A673 (cell line): ENCODE results near the gene SDR42E1. TPM values are rescaled to one million over a fixed set of nuclear protein-coding genes. Genes with fewer than 3 reads are reported as not detected.

Experiments used
- BruUV-seq: library from RNA; stranded (reverse); fragments of 400-500 nt; replicated peaks from 2 replicates; lab custom pipeline; 2021; lab: Mats Ljungman, UMichigan
- CTCF ChIA-PET: fragments of 300-600 bp; sonication (Branson Sonifier 250); formaldehyde crosslinking; loops from one replicate; lab custom pipeline; 2022; ENCODE audit warnings: antibody characterized with exemption; lab: Charles Lee
- POLR2A ChIA-PET: fragments of 300-600 bp; sonication (Branson Sonifier 250); formaldehyde crosslinking; loops from one replicate; lab custom pipeline; 2022; ENCODE audit warnings: antibody characterized with exemption; ENCODE audit not compliant: low non-redundant PET; lab: Charles Lee
- DNase-seq: peaks from one replicate; pipeline ENCODE4 v3.0.0-alpha.2; 2015; ENCODE audit warnings: low spot score
- H3K27ac ChIP-seq: fragments of 200-600 bp; sonication (generic); 2 replicates; pipeline ENCODE4 v1.5.1; 2016; ENCODE audit warnings: mixed run types, low read depth, mild to moderate bottlenecking, mixed read lengths, antibody characterized with exemption, low read length; ENCODE audit not compliant: poor library complexity, severe bottlenecking
- H3K27me3 ChIP-seq: fragments of 200-600 bp; sonication (generic); replicated peaks from 2 replicates; pipeline ENCODE4 v1.6.1; 2017; ENCODE audit warnings: mixed run types, low read depth, mild to moderate bottlenecking, mixed read lengths, antibody characterized with exemption, low read length; ENCODE audit not compliant: insufficient read depth, poor library complexity
- H3K36me3 ChIP-seq: fragments of 200-600 bp; sonication (generic); 2 replicates; pipeline ENCODE4 v1.6.1; 2016; ENCODE audit warnings: mixed run types, mild to moderate bottlenecking, mixed read lengths, antibody characterized with exemption, low read length; ENCODE audit not compliant: insufficient read depth, poor library complexity, severe bottlenecking
- H3K4me1 ChIP-seq: fragments of 200-600 bp; sonication (generic); 2 replicates; pipeline ENCODE4 v1.6.1; 2017; ENCODE audit warnings: mixed run types, mild to moderate bottlenecking, mixed read lengths, antibody characterized with exemption, low read length; ENCODE audit not compliant: insufficient read depth, poor library complexity, severe bottlenecking
- H3K4me3 ChIP-seq: fragments of 200-600 bp; sonication (generic); 2 replicates; pipeline ENCODE4 v1.5.1; 2016; ENCODE audit warnings: low read depth, mixed run types, mild to moderate bottlenecking, mixed read lengths, low read length; ENCODE audit not compliant: poor library complexity, severe bottlenecking
- H3K9me3 ChIP-seq: fragments of 200-600 bp; sonication (generic); 2 replicates; pipeline ENCODE4 v1.6.1; 2016; ENCODE audit warnings: mixed run types, low read depth, mild to moderate bottlenecking, mixed read lengths, antibody characterized with exemption, low read length; ENCODE audit not compliant: poor library complexity, severe bottlenecking
- EZH2 ChIP-seq: fragments of 200-600 bp; sonication (generic); IDR thresholded peaks from 2 replicates; pipeline ENCODE4 v1.6.1; 2017; ENCODE audit warnings: borderline replicate concordance, low read depth, mild to moderate bottlenecking, mixed read lengths, antibody characterized with exemption, low read length; ENCODE audit not compliant: poor library complexity, severe bottlenecking
- intact Hi-C: fragments of 100-400 bp; cut with micrococcal nuclease; formaldehyde crosslinking; loops from one replicate; pipeline ENCODE4 v1.10.0; 2022; ENCODE audit not compliant: unreplicated experiment
- total RNA-seq: library from RNA; stranded (reverse); gene quantifications from 2 replicates; pipeline ENCODE4 v1.2.3, GENCODE V29; 2021
- TF ChIP-seq, protein P1 (sequence below): fragments of 300-800, 200-600 bp; sonication (generic); conservative IDR thresholded peaks from 2 replicates; pipeline ENCODE4 v1.5.1; 2017; ENCODE audit warnings: low read depth, mild to moderate bottlenecking, antibody characterized with exemption, low read length, moderate library complexity, mixed read lengths

The SDR42E1 gene
- total RNA-seq, 1 experiment from 2014 or later: not detected

DNA sequence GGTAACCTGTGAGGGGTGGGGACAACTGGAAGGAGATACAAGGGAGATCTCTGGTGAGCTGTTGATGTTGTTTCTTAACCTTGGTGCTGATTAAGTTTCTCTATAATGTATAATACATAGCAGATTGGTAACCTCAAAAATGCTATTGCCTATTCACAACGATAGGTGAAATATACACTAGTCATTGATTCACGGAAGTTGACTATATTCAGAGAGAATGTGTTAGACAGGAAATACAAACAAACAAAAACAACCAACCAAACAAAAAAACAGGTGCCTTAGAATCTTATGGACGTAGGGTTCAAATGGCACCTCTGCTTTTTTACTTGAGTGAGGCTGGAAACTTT is 45.3 kb upstream of the SDR42E1 start:
- intact Hi-C loops: no loop called here
- no peak overlapping the region for H3K27ac ChIP-seq
- ChIA-PET POLR2A (no interaction called here), CTCF (no interaction called here)
- no peaks in the 10 kb centered on the region for H3K9me3 ChIP-seq
- H3K36me3 ChIP-seq: no peaks in the 10 kb centered on the region
- no peak overlapping the region for H3K4me3 ChIP-seq
- TF ChIP-seq EZH2: no peak
- TF ChIP-seq, protein P1, sequence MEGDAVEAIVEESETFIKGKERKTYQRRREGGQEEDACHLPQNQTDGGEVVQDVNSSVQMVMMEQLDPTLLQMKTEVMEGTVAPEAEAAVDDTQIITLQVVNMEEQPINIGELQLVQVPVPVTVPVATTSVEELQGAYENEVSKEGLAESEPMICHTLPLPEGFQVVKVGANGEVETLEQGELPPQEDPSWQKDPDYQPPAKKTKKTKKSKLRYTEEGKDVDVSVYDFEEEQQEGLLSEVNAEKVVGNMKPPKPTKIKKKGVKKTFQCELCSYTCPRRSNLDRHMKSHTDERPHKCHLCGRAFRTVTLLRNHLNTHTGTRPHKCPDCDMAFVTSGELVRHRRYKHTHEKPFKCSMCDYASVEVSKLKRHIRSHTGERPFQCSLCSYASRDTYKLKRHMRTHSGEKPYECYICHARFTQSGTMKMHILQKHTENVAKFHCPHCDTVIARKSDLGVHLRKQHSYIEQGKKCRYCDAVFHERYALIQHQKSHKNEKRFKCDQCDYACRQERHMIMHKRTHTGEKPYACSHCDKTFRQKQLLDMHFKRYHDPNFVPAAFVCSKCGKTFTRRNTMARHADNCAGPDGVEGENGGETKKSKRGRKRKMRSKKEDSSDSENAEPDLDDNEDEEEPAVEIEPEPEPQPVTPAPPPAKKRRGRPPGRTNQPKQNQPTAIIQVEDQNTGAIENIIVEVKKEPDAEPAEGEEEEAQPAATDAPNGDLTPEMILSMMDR: no peak
- peaks cover 3% of the 10 kb centered on the region for H3K27me3 ChIP-seq
- no TSS peak for BruUV-seq
- H3K4me1 ChIP-seq: no peaks in the 10 kb centered on the region
- no peak for DNase-seq

DNA sequence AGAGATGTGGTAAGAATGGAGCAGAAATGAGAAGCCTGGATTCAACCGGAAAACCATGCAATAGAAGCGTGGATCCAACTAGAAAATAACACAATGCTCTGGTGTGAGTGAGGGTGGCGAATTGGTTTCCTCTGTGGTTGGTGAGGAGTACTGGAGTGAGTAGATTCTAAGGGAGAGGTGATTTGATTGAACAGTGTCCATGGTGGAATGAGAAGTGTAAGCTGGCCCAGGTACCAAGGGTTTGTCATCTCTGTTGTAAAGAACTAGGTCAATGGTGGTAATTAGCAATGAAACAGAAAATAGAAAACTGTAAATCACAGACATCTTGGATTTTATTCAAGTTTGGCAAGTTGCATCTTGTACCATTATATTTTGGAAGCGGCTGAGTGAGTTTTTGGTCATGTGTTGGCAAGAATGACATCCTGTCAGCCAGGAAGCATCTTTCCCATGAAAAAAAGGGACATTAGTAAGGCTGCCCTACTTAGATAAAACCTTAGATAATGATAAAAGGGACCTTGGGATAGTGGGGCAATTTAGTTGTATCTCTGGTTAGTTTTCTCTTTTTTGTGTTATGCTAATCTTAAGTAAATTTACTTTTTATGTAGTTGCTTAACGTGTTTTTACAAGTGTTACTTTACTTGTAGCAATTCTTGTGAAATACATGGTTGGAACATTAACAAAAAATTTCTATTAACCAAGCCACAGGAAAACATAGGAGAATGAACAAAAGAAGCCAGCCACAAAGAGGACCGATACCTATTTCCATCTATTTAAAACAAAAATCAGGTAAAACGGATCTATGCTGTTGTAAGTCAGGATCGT is 44.7 kb upstream of the SDR42E1 start:
- Histone ChIP-seq H3K36me3 (no peaks in the 10 kb centered on the region), H3K9me3 (no peaks in the 10 kb centered on the region), H3K4me1 (no peaks in the 10 kb centered on the region), H3K4me3 (no peak overlapping the region), H3K27ac (no peak overlapping the region), H3K27me3 (peaks cover 3% of the 10 kb centered on the region)
- no peak for TF ChIP-seq EZH2
- TF ChIP-seq, protein P1: no peak
- CTCF ChIA-PET: no interaction called here
- BruUV-seq: no TSS peak
- intact Hi-C loops: no loop called here
- no peak for DNase-seq
- POLR2A ChIA-PET: no interaction called here

DNA sequence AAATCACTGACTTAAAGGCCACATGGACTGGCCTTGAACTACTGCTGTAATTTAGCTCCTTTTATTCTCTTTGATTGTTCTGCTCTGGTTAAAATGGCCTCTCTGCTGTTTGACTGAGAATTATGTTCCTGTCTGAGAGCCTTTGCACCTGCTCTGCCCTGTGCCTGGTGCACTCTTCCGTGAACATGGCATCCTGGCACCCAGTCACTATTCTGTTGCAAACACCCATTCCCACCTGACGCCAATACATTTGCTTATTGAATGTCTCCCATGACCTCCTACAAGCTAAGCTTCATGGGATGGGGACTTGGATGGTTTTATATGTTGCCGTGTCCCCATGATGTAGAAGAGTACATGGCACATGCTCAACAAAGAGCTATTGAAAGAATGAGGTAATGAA is 43.8 kb upstream of the SDR42E1 start:
- no TSS peak for BruUV-seq
- no peak for DNase-seq
- Histone ChIP-seq H3K4me3 (no peak overlapping the region), H3K36me3 (no peaks in the 10 kb centered on the region), H3K4me1 (no peaks in the 10 kb centered on the region), H3K27me3 (peaks cover 3% of the 10 kb centered on the region), H3K27ac (no peak overlapping the region), H3K9me3 (no peaks in the 10 kb centered on the region)
- TF ChIP-seq EZH2: no peak
- TF ChIP-seq, protein P1: no peak
- intact Hi-C loops: no loop called here
- CTCF ChIA-PET: no interaction called here
- POLR2A ChIA-PET: no interaction called here
